ENCODE data around the gene PAEP.

PAEP gene

DNA sequence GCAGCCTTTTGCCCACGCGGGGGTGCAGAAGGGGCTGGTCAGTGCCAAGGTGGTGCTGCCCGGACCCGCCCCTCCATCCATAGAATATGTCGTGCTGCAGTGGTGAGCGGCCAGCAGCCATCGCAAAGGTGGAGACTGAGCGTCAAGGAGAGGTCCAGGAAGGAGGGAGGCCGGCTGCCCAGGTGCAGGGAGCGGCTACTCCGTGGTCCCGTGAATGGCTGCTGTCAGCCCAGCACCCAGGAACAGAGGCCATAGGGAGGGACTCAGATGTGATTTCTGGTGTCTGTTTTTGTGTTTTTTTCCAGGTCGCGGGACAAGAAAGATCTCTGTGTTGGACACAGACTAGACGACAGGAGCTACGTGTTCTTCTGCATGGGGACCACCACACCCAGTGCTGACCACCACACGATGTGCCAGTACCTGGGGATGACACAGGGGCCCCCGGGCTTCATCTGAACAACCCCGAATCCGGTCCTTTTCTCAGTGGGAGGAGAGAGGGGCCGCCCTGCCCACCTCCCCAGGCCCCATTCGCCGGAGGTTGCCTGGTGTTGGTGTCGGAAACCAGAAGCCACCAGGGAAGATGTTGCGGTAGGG lies 29.0 kb downstream of the PAEP start:
- TF ChIP-seq, protein P1, sequence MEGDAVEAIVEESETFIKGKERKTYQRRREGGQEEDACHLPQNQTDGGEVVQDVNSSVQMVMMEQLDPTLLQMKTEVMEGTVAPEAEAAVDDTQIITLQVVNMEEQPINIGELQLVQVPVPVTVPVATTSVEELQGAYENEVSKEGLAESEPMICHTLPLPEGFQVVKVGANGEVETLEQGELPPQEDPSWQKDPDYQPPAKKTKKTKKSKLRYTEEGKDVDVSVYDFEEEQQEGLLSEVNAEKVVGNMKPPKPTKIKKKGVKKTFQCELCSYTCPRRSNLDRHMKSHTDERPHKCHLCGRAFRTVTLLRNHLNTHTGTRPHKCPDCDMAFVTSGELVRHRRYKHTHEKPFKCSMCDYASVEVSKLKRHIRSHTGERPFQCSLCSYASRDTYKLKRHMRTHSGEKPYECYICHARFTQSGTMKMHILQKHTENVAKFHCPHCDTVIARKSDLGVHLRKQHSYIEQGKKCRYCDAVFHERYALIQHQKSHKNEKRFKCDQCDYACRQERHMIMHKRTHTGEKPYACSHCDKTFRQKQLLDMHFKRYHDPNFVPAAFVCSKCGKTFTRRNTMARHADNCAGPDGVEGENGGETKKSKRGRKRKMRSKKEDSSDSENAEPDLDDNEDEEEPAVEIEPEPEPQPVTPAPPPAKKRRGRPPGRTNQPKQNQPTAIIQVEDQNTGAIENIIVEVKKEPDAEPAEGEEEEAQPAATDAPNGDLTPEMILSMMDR (IDR thresholded peaks at IDR 0.05; ENCODE audit: low read depth, low read length, missing control alignments): no peak
- DNase-seq (ENCODE audit: extremely low read depth, low read depth): no peak

DNA sequence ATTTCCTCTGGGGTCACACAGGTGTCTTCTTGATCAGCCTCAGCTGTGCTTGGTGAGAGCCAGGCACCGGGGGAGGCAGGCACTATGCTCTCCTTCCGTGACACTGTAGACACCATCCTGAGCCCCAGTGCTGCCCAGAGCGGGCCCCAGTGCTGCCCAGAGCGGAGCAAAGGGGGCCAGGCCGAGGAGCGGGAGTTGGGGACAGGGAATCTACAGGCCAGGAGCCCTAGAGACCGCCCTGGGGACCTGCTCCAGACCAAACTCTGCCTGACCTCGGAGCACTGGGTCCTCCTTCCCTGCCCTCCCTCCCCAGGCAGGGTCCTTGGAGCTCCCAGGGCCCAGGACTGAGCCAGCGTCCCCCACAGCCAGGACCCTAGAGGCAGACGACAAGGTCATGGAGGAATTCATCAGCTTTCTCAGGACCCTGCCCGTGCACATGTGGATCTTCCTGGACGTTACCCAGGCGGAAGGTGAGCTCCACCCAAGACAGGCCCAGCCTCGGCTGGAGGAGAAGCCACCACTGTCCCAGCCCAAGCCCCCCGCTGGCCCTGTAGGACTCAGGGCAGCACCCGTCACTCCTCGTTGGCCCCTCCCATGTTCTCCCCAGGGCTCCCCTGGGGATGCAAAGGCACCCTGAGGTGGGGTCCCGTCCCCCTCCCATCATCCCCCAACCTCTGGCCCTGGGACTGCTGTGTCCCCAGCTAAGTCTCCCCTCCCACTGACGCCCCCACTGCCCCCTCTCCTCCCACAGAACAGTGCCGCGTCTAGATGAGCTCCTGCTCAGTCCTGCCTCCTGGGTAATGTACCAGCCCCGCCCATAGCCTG lies 30.2 kb downstream of the PAEP start:
- DNase-seq (ENCODE audit: extremely low read depth, low read depth): no peak
- TF ChIP-seq, protein P1 (IDR thresholded peaks at IDR 0.05; ENCODE audit: low read depth, low read length, missing control alignments): no peak
- no peak overlapping the region for H3K4me3 ChIP-seq (replicated peaks; ENCODE audit: low read depth, low read length)

More for the DNA sequence above, 29.0 kb downstream of the PAEP start:
- no peak overlapping the region for H3K4me3 ChIP-seq (replicated peaks; ENCODE audit: low read depth, low read length)

DNA sequence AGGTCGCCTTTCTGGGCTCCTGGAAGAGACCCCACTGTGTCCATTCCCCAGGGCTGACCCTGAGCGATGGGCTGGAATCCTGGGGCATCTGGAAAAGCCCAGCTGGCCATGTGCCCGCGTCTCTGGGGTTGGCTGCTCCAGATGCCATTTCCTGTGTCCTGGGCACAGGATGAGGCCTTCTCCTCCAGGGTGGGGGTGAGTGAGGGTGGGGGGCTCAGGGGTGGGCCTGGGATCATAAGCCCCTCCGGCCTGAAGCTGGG lies 30.7 kb downstream of the PAEP start:
- TF ChIP-seq, protein P1 (IDR thresholded peaks at IDR 0.05; ENCODE audit: low read depth, low read length, missing control alignments): no peak
- DNase-seq (ENCODE audit: extremely low read depth, low read depth): no peak
- no peak overlapping the region for H3K4me3 ChIP-seq (replicated peaks; ENCODE audit: low read depth, low read length)

DNA sequence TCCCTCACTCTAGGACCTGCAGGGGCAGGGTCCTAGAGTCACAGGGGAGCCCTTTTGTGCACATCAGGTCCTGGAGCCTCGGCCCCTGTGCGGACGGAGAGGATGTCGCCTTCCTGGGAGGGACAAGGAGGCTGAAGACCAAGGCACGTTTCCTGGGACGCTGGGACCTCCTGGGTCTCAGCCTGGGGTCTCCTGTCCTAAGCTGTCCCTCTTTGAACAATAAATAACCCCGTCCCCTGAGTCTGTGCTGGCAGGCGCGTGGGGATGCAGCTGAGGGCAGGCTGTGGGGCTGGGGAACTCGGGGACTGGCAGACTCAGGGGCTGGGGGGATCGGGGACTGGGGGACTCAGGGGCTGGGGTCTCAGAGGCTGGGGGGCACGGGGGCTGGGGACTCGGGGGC lies 31.1 kb downstream of the PAEP start:
- no peak for DNase-seq (ENCODE audit: extremely low read depth, low read depth)
- TF ChIP-seq, protein P1 (IDR thresholded peaks at IDR 0.05; ENCODE audit: low read depth, low read length, missing control alignments): no peak
- no peak overlapping the region for H3K4me3 ChIP-seq (replicated peaks; ENCODE audit: low read depth, low read length)

DNA sequence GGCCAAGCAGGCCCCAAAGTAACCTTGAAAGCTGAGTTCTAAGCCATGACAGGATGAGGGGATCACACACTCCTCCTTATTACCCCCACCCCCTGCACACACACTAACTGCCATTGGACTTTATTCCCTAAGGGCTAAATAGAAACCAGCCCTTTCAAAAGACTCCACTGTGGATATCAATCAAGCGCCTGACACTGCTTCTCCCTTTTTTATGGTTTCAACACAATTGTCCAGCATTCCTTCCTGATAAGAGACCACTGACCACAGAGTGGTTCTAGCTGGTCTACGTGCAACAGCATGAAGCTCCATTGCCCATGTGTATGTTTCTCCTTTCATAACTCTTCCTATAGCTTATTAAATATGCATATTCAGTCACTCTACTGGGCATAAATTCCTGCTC lies 34.7 kb downstream of the PAEP start:
- TF ChIP-seq, protein P1 (IDR thresholded peaks at IDR 0.05; ENCODE audit: low read depth, low read length, missing control alignments): no peak
- H3K4me3 ChIP-seq (replicated peaks; ENCODE audit: low read depth, low read length): no peak overlapping the region
- no peak for DNase-seq (ENCODE audit: extremely low read depth, low read depth)

DNA sequence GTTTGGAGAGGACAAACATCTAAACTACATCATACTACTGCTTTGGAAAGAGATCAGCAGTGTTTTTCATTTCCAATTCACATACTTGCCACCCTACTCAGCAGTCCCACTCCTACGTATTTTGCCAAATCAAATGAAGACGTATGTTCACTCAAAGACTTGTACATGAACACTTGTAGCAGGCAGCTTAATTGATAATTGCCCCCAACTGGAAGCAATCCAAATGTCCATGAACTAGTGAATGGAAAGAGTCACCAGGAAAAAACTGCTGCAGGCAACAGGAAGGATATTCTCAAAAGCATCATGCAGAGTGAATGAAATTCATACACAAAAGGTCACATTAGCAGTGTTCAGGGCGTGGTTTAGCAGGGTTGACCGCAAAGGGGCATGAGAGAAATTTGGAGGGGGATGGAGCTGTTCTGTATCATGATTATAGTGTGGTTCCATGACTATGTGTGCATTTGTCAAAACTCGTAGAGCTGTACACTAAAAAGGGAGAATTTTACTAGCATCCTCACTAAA lies 38.8 kb downstream of the PAEP start:
- no peak overlapping the region for H3K4me3 ChIP-seq (replicated peaks; ENCODE audit: low read depth, low read length)
- TF ChIP-seq, protein P1 (IDR thresholded peaks at IDR 0.05; ENCODE audit: low read depth, low read length, missing control alignments): no peak
- no peak for DNase-seq (ENCODE audit: extremely low read depth, low read depth)

Measured in HFF-Myc (cell line).